Coronary artery (tissue), 2 donors: ENCODE data around the gene WDR53.

ENCODE experiments used
- DNase-seq: peaks from one replicate; pipeline ENCODE4 v3.0.0-alpha.2; 2017; ENCODE audit warnings: low spot score
- H3K27ac ChIP-seq, 2 donors: fragments of 200-600 bp; sonication (generic); one replicate each; pipeline ENCODE4 v1.5.1; 2016 to 2019
- H3K4me3 ChIP-seq: fragments of 200-600 bp; sonication (generic); 2 replicates; pipeline ENCODE4 v1.5.1; 2016; ENCODE audit warnings: mild to moderate bottlenecking, moderate library complexity
- CTCF ChIP-seq: fragments of 200-600 bp; sonication (generic); IDR thresholded peaks from one replicate; pipeline ENCODE4 v1.5.1; 2019; ENCODE audit warnings: antibody characterized with exemption

WDR53 gene

GRCh38 chr3:196506687-196507086 lies 61.7 kb downstream of the WDR53 start:
- Histone ChIP-seq H3K27ac (no peak overlapping the region), H3K4me3 (no peak overlapping the region)
- DNase-seq = no peak
- TF ChIP-seq CTCF = no peak

GRCh38 chr3:196504556-196504955 lies 63.8 kb downstream of the WDR53 start:
- peak overlapping the region; percentile 96 for H3K4me3 ChIP-seq
- no peak for TF ChIP-seq CTCF
- DNase-seq = no peak
- peak overlapping the region in 1 of 2 donors; percentile 99 for H3K27ac ChIP-seq
